Measurements from ENCODE around the gene ZNF462. TPM values are rescaled to one million over a fixed set of nuclear protein-coding genes. Genes with fewer than 3 reads are reported as not detected.

ZNF462 gene
- total and polyA plus RNA-seq, 12 donors = 4.9 to 86.9 (median 38.5) TPM

DNA sequence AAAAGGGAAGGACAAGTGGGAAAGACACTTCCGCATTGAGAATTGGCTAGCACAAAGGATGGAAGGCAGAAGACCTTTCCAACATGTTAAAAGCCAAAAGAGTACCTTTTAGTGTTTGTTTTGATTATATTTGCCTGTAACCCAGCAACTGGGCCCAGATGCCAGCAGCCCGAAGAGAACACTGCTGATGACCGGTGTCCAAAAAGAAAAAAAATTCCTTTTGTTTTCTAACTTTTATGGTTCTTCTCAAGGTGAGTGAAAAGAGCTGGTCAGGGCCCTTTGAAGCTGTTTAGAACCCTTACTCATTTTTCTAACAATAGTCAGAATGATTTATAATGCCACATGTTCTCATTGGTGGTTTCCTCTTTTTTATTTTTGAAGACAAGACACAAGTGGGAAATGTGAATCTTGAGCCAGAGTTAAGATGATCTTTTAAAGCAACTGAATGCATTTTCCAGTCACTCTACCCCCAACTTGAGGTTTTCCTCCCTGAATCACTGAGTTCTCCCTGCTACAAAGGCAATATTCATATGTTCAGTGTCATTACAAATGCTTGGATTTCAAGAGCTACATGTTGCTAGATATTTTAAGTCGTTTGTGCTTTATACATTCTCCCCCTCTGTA is 32.3 kb upstream of the ZNF462 start:
- 50 to 59% (median 52%) methylated on average over 4 of the region's 4 CpGs for WGBS, 4 donors
- intact Hi-C loops (cut with DNase I) = no loop called here
- no peak for DNase-seq
- H3K4me1 ChIP-seq (replicated peaks in 1 of 2) = no peaks in the 10 kb centered on the region
- no peaks in the 10 kb centered on the region for H3K36me3 ChIP-seq (replicated peaks in 1 of 2)
- TF ChIP-seq, protein P1, sequence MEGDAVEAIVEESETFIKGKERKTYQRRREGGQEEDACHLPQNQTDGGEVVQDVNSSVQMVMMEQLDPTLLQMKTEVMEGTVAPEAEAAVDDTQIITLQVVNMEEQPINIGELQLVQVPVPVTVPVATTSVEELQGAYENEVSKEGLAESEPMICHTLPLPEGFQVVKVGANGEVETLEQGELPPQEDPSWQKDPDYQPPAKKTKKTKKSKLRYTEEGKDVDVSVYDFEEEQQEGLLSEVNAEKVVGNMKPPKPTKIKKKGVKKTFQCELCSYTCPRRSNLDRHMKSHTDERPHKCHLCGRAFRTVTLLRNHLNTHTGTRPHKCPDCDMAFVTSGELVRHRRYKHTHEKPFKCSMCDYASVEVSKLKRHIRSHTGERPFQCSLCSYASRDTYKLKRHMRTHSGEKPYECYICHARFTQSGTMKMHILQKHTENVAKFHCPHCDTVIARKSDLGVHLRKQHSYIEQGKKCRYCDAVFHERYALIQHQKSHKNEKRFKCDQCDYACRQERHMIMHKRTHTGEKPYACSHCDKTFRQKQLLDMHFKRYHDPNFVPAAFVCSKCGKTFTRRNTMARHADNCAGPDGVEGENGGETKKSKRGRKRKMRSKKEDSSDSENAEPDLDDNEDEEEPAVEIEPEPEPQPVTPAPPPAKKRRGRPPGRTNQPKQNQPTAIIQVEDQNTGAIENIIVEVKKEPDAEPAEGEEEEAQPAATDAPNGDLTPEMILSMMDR (IDR thresholded peaks at IDR 0.05) = no peak
- no peak for TF ChIP-seq POLR2A (IDR thresholded peaks at IDR 0.05)
- no peaks in the 10 kb centered on the region for H3K27me3 ChIP-seq
- H3K4me3 ChIP-seq = no peak overlapping the region
- no peak overlapping the region for H3K27ac ChIP-seq
- H3K9me3 ChIP-seq (replicated peaks in 1 of 3) = no peaks in the 10 kb centered on the region

DNA sequence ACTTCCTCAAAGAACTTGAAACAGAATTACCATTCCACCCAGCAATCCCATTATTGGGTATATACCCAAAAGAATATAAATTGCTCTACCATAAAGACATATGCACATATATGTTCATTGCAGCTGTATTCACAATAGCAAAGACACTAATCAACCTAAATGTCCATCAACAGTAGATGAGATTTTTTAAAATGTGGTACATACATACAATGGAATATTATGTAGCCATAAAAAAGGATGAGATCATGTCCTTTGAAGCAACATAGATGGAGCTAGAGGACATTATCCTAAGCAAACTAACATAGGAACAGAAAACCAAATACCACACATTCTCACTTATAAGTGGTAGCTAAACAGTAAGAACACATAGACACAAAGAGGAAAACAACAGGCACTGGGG is 28.1 kb upstream of the ZNF462 start:
- TF ChIP-seq POLR2A (IDR thresholded peaks at IDR 0.05) = no peak
- TF ChIP-seq, protein P1 (IDR thresholded peaks at IDR 0.05) = no peak
- no peaks in the 10 kb centered on the region for H3K27me3 ChIP-seq
- no peaks in the 10 kb centered on the region for H3K4me1 ChIP-seq (replicated peaks in 1 of 2)
- H3K9me3 ChIP-seq (replicated peaks in 1 of 3) = no peaks in the 10 kb centered on the region
- no peaks in the 10 kb centered on the region for H3K36me3 ChIP-seq (replicated peaks in 1 of 2)
- H3K27ac ChIP-seq = no peak overlapping the region
- DNase-seq = no peak
- intact Hi-C loops (cut with DNase I) = no loop called here
- H3K4me3 ChIP-seq = no peak overlapping the region

DNA sequence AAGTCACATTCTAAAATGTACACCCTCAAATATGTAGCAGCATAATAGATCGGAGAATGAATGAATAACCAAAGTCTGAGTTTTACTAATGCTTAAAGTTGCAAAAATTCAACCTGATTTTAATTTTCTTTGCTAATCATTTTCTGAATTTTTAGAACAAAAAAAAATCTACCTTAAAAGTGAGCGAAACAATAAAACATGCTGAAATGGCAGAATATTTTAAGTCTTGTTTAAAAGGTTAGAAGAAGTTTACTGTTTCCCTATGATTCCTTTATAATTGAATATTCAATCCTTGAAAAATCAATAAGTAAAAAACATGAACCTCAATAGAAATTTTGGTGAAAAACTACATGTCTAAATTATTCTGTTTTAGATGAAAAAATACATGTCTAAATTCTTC is 27.1 kb upstream of the ZNF462 start:
- WGBS, 4 donors = 93 to 95% (median 95%) methylated on average over 2 of the region's 2 CpGs
- Histone ChIP-seq H3K4me1 (replicated peaks in 1 of 2) (no peaks in the 10 kb centered on the region), H3K9me3 (replicated peaks in 1 of 3) (no peaks in the 10 kb centered on the region), H3K36me3 (replicated peaks in 1 of 2) (no peaks in the 10 kb centered on the region), H3K27me3 (no peaks in the 10 kb centered on the region), H3K27ac (no peak overlapping the region), H3K4me3 (no peak overlapping the region)
- intact Hi-C loops (cut with DNase I) = no loop called here
- TF ChIP-seq, protein P1 (IDR thresholded peaks at IDR 0.05) = no peak
- TF ChIP-seq POLR2A (IDR thresholded peaks at IDR 0.05) = no peak
- no peak for DNase-seq

DNA sequence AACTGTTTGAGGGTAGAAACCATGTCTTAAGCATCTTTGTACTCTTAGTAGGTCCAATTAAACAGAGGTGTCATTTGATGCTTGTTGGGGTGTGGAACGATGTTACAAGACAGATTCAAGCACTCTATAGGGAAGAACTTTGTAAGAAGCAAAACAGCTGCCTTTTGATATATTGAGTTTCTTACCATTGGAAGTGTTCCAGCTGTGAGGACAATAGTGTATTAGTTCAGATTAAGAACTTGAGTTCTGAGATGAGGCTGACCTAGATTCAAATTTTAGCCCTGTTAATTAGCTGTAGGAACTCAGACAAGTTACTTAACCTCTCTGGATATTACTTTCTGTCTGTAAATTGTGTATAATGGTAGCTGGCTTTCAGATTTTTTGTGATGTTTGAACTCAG is 19.6 kb upstream of the ZNF462 start:
- Histone ChIP-seq H3K9me3 (replicated peaks in 1 of 3) (no peaks in the 10 kb centered on the region), H3K27me3 (no peaks in the 10 kb centered on the region), H3K36me3 (replicated peaks in 1 of 2) (no peaks in the 10 kb centered on the region), H3K4me1 (replicated peaks in 1 of 2) (no peaks in the 10 kb centered on the region), H3K27ac (no peak overlapping the region), H3K4me3 (no peak overlapping the region)
- DNase-seq = no peak
- intact Hi-C loops (cut with DNase I) = no loop called here
- TF ChIP-seq, protein P1 (IDR thresholded peaks at IDR 0.05) = no peak
- no peak for TF ChIP-seq POLR2A (IDR thresholded peaks at IDR 0.05)
- 46 to 71% (median 54%) methylated on average over 1 of the region's 1 CpG for WGBS, 4 donors
